GM12878 (cell line): ENCODE data around the gene UBE2F. TPM values are rescaled to one million over a fixed set of nuclear protein-coding genes. Genes with fewer than 3 reads are reported as not detected.
A peak's percentile ranks its signal among the peaks of the same experiment; 100 is the strongest.

Experiments
- ATAC-seq: fragments of 200-7000 bp; cut with Tn5 transposase; 3 replicates; pipeline ENCODE4 v1.9.1; 2020; ENCODE audit warnings: mild to moderate bottlenecking, moderate library complexity
- BruUV-seq: library from RNA; stranded (reverse); fragments of 400-500 nt; replicated peaks from 2 replicates; lab custom pipeline; 2021; lab: Mats Ljungman, UMichigan
- CTCF ChIA-PET: fragments of 300-600 bp; sonication (Branson Sonifier 250); formaldehyde crosslinking; extraction: SDS; loops from one replicate; lab custom pipeline; 2021; ENCODE audit warnings: inconsistent platforms; lab: Yijun Ruan, JAX
- POLR2A ChIA-PET: fragments of 350-600 bp; formaldehyde crosslinking; extraction: SDS; loops from one replicate; lab custom pipeline; 2021; ENCODE audit warnings: inconsistent platforms; lab: Charles Lee
- RAD21 ChIA-PET: fragments of 300-600 bp; sonication (Branson Sonifier 250); formaldehyde crosslinking; loops from one replicate; lab custom pipeline; 2023; ENCODE audit warnings: antibody characterized with exemption; ENCODE audit not compliant: unreplicated experiment; lab: Charles Lee
- SMC1A ChIA-PET: fragments of 300-600 bp; sonication (Branson Sonifier 250); formaldehyde crosslinking; loops from one replicate; lab custom pipeline; 2023; ENCODE audit not compliant: unreplicated experiment, uncharacterized antibody; lab: Charles Lee
- DNase-seq: peaks from one replicate; pipeline ENCODE4 v3.0.0-alpha.2; 2011; ENCODE audit warnings: low read depth, low spot score
- FAIRE-seq: peaks from 3 replicates; lab custom pipeline; 2011; peaks lifted over from hg19 to GRCh38; lab: Jason Lieb, UNC
- H2AFZ ChIP-seq: 2 replicates; pipeline ENCODE4 v1.6.0; 2011; ENCODE audit warnings: low read depth, low read length, control low read depth; ENCODE audit not compliant: control insufficient read depth
- H3K27ac ChIP-seq: 2 replicates; pipeline ENCODE4 v1.5.1; 2011; ENCODE audit warnings: control low read depth; ENCODE audit not compliant: control insufficient read depth, insufficient read depth
- H3K27me3 ChIP-seq, 2 experiments: replicated peaks in 1 of 2; 2 replicates each; pipeline versions ENCODE4 v1.6.0 to v1.6.1; 2011; ENCODE audit warnings: low read length in 1 of 2; ENCODE audit not compliant: control insufficient read depth in 2 of 2, insufficient read depth in 2 of 2
- H3K36me3 ChIP-seq, 2 experiments: 2 replicates each; pipeline ENCODE4 v1.5.1; 2011; ENCODE audit warnings: low read length in 1 of 2; ENCODE audit not compliant: control insufficient read depth in 2 of 2, insufficient read depth in 2 of 2
- H3K4me1 ChIP-seq: 2 replicates; pipeline ENCODE4 v1.6.1; 2011; ENCODE audit warnings: mild to moderate bottlenecking, low read length, moderate library complexity, mixed read lengths; ENCODE audit not compliant: control insufficient read depth, insufficient read depth
- H3K4me2 ChIP-seq: 2 replicates; pipeline ENCODE4 v1.6.0; 2011; ENCODE audit warnings: control low read depth; ENCODE audit not compliant: control insufficient read depth, insufficient read depth
- H3K4me3 ChIP-seq: fragments of 200-600 bp; sonication (generic); 2 replicates; pipeline ENCODE4 v1.5.1; 2016
- H3K79me2 ChIP-seq: 2 replicates; pipeline ENCODE4 v1.6.0; 2011; ENCODE audit warnings: low read length; ENCODE audit not compliant: control insufficient read depth, insufficient read depth
- H3K9ac ChIP-seq: 2 replicates; pipeline ENCODE4 v1.8.0; 2011; ENCODE audit warnings: low read length, control low read depth, mixed read lengths; ENCODE audit not compliant: control insufficient read depth, insufficient read depth
- H3K9me3 ChIP-seq: replicated peaks from 3 replicates; pipeline ENCODE4 v1.5.1; 2011; ENCODE audit warnings: mild to moderate bottlenecking, low read length; ENCODE audit not compliant: control insufficient read depth, insufficient read depth
- H4K20me1 ChIP-seq: 2 replicates; pipeline ENCODE4 v1.6.0; 2011; ENCODE audit not compliant: control insufficient read depth, insufficient read depth
- ASH2L ChIP-seq: fragments of 300-600, 200-600 bp; sonication (generic); IDR thresholded peaks from 2 replicates; pipeline ENCODE4 v1.6.1; 2017; ENCODE audit warnings: low read depth, mild to moderate bottlenecking, borderline replicate concordance
- BACH1 ChIP-seq: fragments of 450-650 bp; IDR thresholded peaks from 2 replicates; pipeline ENCODE4 v1.6.1; 2017; ENCODE audit warnings: mild to moderate bottlenecking, borderline replicate concordance
- BRCA1 ChIP-seq: IDR thresholded peaks from 2 replicates; pipeline ENCODE4 v1.6.1; 2011; ENCODE audit warnings: low read depth, low read length, improper control_type of control experiment
- FOXM1 ChIP-seq: IDR thresholded peaks from 2 replicates; pipeline ENCODE4 v1.6.1; 2012; ENCODE audit warnings: low read depth, mild to moderate bottlenecking, inconsistent platforms, low read length, moderate library complexity
- IKZF2 ChIP-seq, 2 experiments: fragments of 450-650 bp; IDR thresholded peaks; 2 replicates each; pipeline ENCODE4 v1.6.1; 2017; ENCODE audit warnings: mild to moderate bottlenecking in 2 of 2, moderate library complexity in 2 of 2
- KDM1A ChIP-seq: fragments of 200-600 bp; sonication (generic); IDR thresholded peaks from 2 replicates; pipeline ENCODE4 v1.6.1; 2016; ENCODE audit warnings: borderline replicate concordance
- MTA2 ChIP-seq: fragments of 450-650 bp; IDR thresholded peaks from 2 replicates; pipeline ENCODE4 v1.6.1; 2016; ENCODE audit warnings: low read depth, mild to moderate bottlenecking, moderate library complexity
- MYB ChIP-seq: fragments of 150-350 bp; IDR thresholded peaks from 2 replicates; pipeline ENCODE4 v1.6.1; 2014; ENCODE audit warnings: mild to moderate bottlenecking, low read depth, low read length, borderline replicate concordance
- NBN ChIP-seq: fragments of 450-650 bp; IDR thresholded peaks from 2 replicates; pipeline ENCODE4 v1.6.1; 2016
- RFX5 ChIP-seq: IDR thresholded peaks from 2 replicates; pipeline ENCODE4 v1.6.1; 2011; ENCODE audit warnings: low read depth, low read length, improper control_type of control experiment
- SMARCA5 ChIP-seq: fragments of 450-650 bp; IDR thresholded peaks from 2 replicates; pipeline ENCODE4 v1.6.1; 2017; ENCODE audit warnings: mild to moderate bottlenecking
- SREBF2 ChIP-seq: IDR thresholded peaks from 2 replicates; pipeline ENCODE4 v1.6.1; 2012; ENCODE audit warnings: mild to moderate bottlenecking, low read length
- WGBS: methylation state at CpG from one replicate; pipeline ENCODE4 v1.1.6; 2016; ENCODE audit warnings: low lambda C conversion rate; ENCODE audit not compliant: insufficient replicate concordance, insufficient coverage; ENCODE audit errors: missing lambda C conversion rate; 5-methylcytosine and 5-hydroxymethylcytosine counted together
- in situ Hi-C: fragments of 300-500 bp; cut with MboI; formaldehyde crosslinking; loops from 9 replicates; pipeline ENCODE4 v1.14.3; 2018; ENCODE audit warnings: mixed read lengths
- intact Hi-C: fragments of 100-400 bp; cut with micrococcal nuclease; formaldehyde crosslinking; loops from one replicate; pipeline ENCODE4 v1.14.2; 2022; ENCODE audit not compliant: unreplicated experiment
- polyA plus RNA-seq, 11 experiments: library from polyadenylated mRNA; depleted of rRNA in 4 of 11; unstranded in 6 of 11; stranded (reverse) in 5 of 11; fragments of >200 nt; fragmentation: Nextera tagmentation in 4 of 11; fragmentation: Illumina TruSeq in 1 of 11; extraction: Ambion mirVana in 4 of 11; extraction: Trizol in 1 of 11; gene quantifications; 1 replicate in 1 of 11; 2 replicates in 10 of 11; pipeline versions ENCODE4 v1.2.1 to v1.2.3, GENCODE V29; 2011 to 2016; ENCODE audit warnings: inconsistent platforms in 2 of 11, missing spikeins in 2 of 11, low read depth in 1 of 11
- total RNA-seq, 4 experiments: library from RNA; depleted of rRNA in 3 of 4; stranded (reverse); fragments of >200 nt in 3 of 4; fragmentation: Illumina TruSeq in 1 of 4; extraction: Trizol in 1 of 4; gene quantifications; 2 replicates each; pipeline versions ENCODE4 v1.2.1 to v1.2.3, GENCODE V29; 2013 to 2021
- TF ChIP-seq, protein P1 (sequence below): IDR thresholded peaks from 2 replicates; pipeline ENCODE4 v1.6.1; 2012; ENCODE audit warnings: mild to moderate bottlenecking, low read depth, low read length
- TF ChIP-seq, protein P2 (sequence below): fragments of 450-650 bp; IDR thresholded peaks from 2 replicates; pipeline ENCODE4 v1.6.1; 2017; ENCODE audit warnings: low read depth, mild to moderate bottlenecking, moderate library complexity
- TF ChIP-seq, protein P3 (sequence below): fragments of 450-650 bp; IDR thresholded peaks from 2 replicates; pipeline ENCODE4 v1.6.1; 2017; ENCODE audit warnings: mild to moderate bottlenecking, moderate library complexity

Gene UBE2F
- total and polyA plus RNA-seq, 10 of the 15 experiments (the other 5 are each of a cell fraction or from before 2014, with no cell fraction given), result 12.3 to 64.4 (median 31.5) TPM

DNA sequence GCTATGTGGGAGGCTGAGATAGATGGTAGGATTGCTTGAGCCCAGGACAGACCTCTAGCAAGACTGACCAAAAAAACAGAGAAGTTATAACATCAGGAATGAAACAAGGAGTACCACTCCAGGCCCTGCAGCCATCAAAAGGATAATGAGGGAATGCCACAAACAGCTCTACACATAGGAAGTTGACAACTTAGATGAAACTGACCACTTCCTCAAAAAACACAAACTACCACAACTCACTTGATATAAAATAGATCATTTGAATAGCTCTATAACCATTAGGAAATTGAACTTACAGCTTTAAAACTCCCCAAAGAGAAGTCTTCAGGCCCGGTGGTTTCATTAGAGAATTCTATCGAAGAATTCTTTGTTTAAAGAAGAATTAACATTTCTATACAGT is 120.4 kb downstream of the UBE2F start (continued):
- TF ChIP-seq, protein P1, sequence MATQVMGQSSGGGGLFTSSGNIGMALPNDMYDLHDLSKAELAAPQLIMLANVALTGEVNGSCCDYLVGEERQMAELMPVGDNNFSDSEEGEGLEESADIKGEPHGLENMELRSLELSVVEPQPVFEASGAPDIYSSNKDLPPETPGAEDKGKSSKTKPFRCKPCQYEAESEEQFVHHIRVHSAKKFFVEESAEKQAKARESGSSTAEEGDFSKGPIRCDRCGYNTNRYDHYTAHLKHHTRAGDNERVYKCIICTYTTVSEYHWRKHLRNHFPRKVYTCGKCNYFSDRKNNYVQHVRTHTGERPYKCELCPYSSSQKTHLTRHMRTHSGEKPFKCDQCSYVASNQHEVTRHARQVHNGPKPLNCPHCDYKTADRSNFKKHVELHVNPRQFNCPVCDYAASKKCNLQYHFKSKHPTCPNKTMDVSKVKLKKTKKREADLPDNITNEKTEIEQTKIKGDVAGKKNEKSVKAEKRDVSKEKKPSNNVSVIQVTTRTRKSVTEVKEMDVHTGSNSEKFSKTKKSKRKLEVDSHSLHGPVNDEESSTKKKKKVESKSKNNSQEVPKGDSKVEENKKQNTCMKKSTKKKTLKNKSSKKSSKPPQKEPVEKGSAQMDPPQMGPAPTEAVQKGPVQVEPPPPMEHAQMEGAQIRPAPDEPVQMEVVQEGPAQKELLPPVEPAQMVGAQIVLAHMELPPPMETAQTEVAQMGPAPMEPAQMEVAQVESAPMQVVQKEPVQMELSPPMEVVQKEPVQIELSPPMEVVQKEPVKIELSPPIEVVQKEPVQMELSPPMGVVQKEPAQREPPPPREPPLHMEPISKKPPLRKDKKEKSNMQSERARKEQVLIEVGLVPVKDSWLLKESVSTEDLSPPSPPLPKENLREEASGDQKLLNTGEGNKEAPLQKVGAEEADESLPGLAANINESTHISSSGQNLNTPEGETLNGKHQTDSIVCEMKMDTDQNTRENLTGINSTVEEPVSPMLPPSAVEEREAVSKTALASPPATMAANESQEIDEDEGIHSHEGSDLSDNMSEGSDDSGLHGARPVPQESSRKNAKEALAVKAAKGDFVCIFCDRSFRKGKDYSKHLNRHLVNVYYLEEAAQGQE, result no peak
- TF ChIP-seq SMARCA5, result no peak
- TF ChIP-seq MYB, result no peak
- TF ChIP-seq MTA2, result 0 out of 2 replicates have a peak, but pooled peaks have one; percentile 23
- peak; percentile 49 to 53; a peak in 2 of 4 replicates for TF ChIP-seq IKZF2 (IDR thresholded peaks at IDR 0.05)

DNA sequence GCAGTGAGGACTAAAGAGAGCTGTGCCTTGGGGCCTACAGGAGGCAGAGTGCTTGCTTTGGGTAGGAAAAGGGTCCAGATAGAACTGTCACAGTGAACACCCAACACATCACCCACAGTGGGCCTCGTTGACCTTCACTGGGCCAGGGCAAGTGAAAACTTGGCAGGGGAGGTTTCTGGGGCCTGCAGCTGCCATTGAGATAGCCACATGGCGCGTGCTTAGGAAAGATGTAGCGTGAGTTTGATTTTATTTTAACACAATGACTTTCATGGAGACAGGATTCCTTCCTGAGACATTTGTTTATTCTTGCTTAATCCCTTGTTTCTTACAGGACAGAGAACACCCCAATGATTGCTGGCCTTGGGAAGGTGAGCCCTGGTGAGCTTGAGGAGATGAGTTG is 124.1 kb downstream of the UBE2F start:
- no peak overlapping the region for H3K4me3 ChIP-seq
- no peaks in the 10 kb centered on the region for H3K79me2 ChIP-seq
- intact Hi-C loops, result no loop called here
- DNase-seq, result no peak
- in situ Hi-C loops, result no loop called here
- POLR2A ChIA-PET, result no interaction called here
- no peak overlapping the region for H3K27ac ChIP-seq
- no peak for ATAC-seq
- no peaks in the 10 kb centered on the region for H3K27me3 ChIP-seq
- CTCF ChIA-PET, result no interaction called here
- WGBS, result 83% methylated on average over 4 of the region's 4 CpGs
- H3K4me2 ChIP-seq, result no peak overlapping the region
- peaks cover 1 to 2% of the 10 kb centered on the region in 2 experiments; a peak in 3 of 4 replicates for H3K36me3 ChIP-seq
- SMC1A ChIA-PET, result no interaction called here
- H4K20me1 ChIP-seq, result no peaks in the 10 kb centered on the region
- RAD21 ChIA-PET, result no interaction called here
- H3K9ac ChIP-seq, result no peak overlapping the region
- TF ChIP-seq, protein P2, sequence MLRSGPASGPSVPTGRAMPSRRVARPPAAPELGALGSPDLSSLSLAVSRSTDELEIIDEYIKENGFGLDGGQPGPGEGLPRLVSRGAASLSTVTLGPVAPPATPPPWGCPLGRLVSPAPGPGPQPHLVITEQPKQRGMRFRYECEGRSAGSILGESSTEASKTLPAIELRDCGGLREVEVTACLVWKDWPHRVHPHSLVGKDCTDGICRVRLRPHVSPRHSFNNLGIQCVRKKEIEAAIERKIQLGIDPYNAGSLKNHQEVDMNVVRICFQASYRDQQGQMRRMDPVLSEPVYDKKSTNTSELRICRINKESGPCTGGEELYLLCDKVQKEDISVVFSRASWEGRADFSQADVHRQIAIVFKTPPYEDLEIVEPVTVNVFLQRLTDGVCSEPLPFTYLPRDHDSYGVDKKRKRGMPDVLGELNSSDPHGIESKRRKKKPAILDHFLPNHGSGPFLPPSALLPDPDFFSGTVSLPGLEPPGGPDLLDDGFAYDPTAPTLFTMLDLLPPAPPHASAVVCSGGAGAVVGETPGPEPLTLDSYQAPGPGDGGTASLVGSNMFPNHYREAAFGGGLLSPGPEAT, result no peak
- TF ChIP-seq BRCA1 (no peak), KDM1A (no peak), SREBF2 (no peak), BACH1 (no peak), FOXM1 (no peak), ASH2L (no peak), RFX5 (no peak), SMARCA5 (no peak), NBN (no peak)
- TF ChIP-seq, protein P3, sequence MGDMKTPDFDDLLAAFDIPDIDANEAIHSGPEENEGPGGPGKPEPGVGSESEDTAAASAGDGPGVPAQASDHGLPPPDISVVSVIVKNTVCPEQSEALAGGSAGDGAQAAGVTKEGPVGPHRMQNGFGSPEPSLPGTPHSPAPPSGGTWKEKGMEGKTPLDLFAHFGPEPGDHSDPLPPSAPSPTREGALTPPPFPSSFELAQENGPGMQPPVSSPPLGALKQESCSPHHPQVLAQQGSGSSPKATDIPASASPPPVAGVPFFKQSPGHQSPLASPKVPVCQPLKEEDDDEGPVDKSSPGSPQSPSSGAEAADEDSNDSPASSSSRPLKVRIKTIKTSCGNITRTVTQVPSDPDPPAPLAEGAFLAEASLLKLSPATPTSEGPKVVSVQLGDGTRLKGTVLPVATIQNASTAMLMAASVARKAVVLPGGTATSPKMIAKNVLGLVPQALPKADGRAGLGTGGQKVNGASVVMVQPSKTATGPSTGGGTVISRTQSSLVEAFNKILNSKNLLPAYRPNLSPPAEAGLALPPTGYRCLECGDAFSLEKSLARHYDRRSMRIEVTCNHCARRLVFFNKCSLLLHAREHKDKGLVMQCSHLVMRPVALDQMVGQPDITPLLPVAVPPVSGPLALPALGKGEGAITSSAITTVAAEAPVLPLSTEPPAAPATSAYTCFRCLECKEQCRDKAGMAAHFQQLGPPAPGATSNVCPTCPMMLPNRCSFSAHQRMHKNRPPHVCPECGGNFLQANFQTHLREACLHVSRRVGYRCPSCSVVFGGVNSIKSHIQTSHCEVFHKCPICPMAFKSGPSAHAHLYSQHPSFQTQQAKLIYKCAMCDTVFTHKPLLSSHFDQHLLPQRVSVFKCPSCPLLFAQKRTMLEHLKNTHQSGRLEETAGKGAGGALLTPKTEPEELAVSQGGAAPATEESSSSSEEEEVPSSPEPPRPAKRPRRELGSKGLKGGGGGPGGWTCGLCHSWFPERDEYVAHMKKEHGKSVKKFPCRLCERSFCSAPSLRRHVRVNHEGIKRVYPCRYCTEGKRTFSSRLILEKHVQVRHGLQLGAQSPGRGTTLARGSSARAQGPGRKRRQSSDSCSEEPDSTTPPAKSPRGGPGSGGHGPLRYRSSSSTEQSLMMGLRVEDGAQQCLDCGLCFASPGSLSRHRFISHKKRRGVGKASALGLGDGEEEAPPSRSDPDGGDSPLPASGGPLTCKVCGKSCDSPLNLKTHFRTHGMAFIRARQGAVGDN, result no peak
- TF ChIP-seq, all 136 proteins: peak for 0
- no peaks in the 10 kb centered on the region for H3K9me3 ChIP-seq
- no peak for FAIRE-seq
- H3K4me1 ChIP-seq, result no peaks in the 10 kb centered on the region
- H2AFZ ChIP-seq, result no peak overlapping the region
- BruUV-seq, result no TSS peak
